ENCODE results near the gene SC5D.

Gene SC5D

GRCh38 chr11:121330614-121331435 lies 38.3 kb downstream of the SC5D start:
- no peak for DNase-seq

- DNase-seq, result no peak
Measured at GRCh38 chr11:121334973-121335710, 42.6 kb downstream of the SC5D start.

DNA sequence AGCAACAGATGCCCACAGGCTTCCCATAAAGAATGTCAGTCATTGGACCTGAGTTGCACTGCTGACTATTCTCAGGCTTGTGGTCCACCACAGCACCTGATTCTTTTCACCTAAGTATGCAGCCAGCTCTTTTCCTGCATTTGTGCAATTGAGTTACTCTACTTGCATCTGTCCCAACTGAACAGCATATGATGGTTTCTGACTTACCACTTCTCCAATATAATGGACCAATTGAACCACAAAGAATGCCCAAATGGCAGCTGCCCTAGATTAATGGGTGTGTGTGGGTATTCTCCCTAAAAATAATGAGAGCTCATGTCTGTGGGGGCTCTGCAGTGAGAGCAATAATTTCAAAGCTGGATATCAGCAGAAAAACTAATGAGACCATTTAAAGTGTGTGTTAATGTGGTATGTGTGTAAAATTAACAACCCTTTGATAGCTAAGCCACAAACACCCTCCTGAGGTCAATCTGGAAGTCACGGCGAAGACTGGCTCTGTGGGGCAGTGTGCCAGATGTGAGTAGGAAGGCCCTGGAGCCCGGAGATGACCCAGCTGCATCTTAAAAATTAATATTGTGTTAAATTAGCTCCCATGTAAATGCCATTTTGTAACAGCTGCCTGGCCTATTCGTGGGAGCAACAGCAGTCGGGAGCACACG lies 43.8 kb downstream of the SC5D start:
- no peak for DNase-seq

DNA sequence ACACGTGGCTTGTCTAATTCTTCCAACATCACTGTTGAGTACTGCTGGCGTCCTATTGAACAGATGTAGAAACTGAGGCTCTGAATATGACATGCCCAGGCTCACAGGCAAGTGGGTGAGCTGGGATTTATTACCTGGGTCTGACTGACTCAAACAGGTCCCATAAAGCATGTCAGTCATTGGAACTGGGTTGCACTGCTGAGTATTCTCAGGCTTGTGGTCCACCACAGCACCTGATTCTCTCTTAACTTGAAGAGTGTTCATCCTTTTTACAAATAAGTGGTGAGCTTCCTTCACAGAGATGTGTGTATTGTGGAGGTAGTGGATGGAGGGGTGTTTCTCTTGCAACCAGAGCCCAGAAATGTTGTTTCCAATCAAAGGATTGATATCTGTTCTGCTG lies 44.5 kb downstream of the SC5D start:
- no peak for DNase-seq

- DNase-seq, result no peak
Measured at GRCh38 chr11:121337740-121338272, 45.2 kb downstream of the SC5D start.

DNA sequence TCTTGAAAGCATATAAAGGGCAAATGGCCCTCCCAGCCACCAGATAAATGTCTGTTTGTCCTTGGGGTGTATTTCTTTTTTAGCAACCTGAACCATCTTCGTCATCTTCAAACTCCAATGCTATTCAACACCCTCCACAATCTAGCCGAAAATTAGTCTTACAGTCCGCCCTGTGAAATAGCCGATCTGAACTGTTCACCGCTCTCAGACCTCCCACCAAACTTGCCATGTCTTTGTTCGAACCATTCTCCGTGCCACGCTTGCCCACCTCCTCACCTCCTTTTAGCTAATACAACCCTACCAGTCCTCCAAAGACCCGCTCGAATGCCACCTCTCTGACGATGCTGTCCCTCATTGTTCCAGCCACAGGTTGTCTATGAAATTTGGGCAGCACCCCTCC lies 46.0 kb downstream of the SC5D start:
- no peak for DNase-seq

- DNase-seq, result no peak
Measured at GRCh38 chr11:121340032-121340580, 47.5 kb downstream of the SC5D start.

GRCh38 chr11:121341609-121342008 lies 49.0 kb downstream of the SC5D start:
- no peak for DNase-seq

- DNase-seq, result no peak
Measured at GRCh38 chr11:121344824-121345223, 52.3 kb downstream of the SC5D start.

DNA sequence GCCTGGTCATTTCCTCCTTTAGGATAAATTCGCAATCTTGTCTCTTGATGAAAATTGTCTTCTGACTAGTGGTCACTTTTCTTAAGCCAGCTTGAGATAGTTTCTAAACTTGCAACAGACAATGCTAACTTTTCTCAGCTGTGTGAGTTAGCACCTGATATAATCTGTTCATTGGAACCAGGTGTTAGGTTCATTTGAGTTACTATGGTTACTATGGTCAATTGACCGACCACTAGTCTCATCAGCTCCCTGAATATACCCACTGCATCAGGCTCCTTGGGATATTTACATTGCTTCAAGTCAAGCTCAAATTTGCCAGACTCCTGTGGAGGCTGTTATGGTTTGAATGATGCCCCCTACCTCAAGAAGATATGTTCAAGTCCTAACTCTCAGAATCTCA lies 54.5 kb downstream of the SC5D start:
- no peak for DNase-seq

GRCh38 chr11:121347813-121348212 lies 55.2 kb downstream of the SC5D start:
- no peak for DNase-seq

GRCh38 chr11:121348220-121348875 lies 55.8 kb downstream of the SC5D start:
- no peak for DNase-seq

DNA sequence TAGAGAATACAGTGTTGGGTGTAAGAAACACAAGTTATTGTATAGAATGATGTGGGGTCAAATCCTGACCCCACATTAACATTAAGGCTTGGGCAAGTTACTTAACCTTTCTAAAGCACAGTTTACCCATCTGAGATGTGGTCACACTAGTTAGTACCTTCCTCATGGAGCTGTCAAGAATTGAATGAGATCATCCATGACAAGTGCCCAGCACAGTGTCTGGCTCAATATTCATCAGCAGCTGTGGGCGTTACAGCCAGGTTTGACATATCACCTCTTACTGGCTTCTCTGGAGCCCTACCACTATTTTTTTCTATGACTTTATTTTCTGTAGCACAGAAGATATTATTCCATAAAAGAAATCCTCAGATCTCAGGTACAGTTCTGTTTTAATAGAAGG lies 57.2 kb downstream of the SC5D start:
- no peak for DNase-seq

- DNase-seq, result no peak
Measured at GRCh38 chr11:121350314-121351082, 57.9 kb downstream of the SC5D start.

DNA sequence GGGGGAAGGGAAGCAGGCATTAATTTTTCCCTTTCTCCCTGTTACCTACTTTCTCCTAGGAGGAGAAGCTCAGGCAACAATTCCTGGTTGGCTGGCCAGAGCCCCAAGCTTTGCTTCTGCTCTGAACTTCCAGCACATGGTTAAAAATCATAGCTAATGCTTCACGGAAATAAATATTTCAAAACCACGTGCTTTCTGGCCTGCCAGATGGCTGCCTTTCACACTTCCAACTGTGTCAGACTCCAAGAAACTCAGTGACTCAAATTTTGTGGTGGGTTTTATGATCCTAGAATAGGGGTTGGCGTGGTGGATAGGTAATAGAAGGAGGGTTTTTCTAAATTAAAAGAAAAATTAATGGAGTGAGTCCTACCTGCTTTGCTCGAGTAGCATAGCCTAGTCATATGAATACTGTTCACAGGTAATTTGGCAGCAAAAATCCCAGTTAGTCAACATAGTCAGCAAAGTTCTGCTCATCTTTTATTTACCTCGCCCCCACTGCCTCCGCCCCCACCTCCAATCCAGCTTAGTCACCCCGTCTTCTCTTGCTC lies 58.6 kb downstream of the SC5D start:
- no peak for DNase-seq

- no peak for DNase-seq
Measured at GRCh38 chr11:121352251-121352891, 59.8 kb downstream of the SC5D start.

GRCh38 chr11:121354192-121354591 lies 61.6 kb downstream of the SC5D start:
- DNase-seq, result no peak

DNA sequence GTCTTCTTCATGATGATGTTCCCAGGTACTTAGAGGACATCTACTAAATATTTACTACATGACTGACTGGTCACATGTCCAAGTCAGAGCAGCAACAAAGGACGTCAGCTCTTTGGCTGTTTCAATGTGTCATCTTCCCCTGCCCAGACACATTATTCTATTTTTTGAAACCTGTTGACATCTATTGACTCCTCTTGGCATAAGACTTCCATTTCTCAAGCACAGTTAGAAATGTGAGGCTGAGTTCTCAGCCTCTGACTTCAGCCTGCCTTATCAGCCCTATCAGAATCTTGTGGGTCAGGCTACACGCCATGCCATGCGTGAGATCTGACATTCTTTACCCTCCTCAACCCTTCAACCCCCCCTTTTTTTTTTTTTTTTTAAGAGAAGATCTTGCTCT lies 63.8 kb downstream of the SC5D start:
- DNase-seq, result no peak

Data from CD4-positive, alpha-beta T cell treated with Interferon gamma for 1 hour (primary cell).